A549 (cell line): ENCODE results near the gene GAS5.

Experiments used
- CBX2 ChIP-seq: fragments of 200-600 bp; sonication (generic); IDR thresholded peaks from 2 replicates; pipeline ENCODE4 v1.6.1; 2016; ENCODE audit warnings: low read depth, mild to moderate bottlenecking, borderline replicate concordance
- CEBPB ChIP-seq, 2 experiments: fragments of >200 bp in 1 of 2; sonication (Bioruptor Twin) in 1 of 2; formaldehyde crosslinking in 1 of 2; IDR thresholded peaks; 2 replicates each; pipeline ENCODE4 v1.6.1; 2012 to 2016
- CHD4 ChIP-seq: fragments of 200-600 bp; sonication (generic); IDR thresholded peaks from 2 replicates; pipeline ENCODE4 v1.6.1; 2016; ENCODE audit warnings: antibody characterized with exemption, mild to moderate bottlenecking, borderline replicate concordance
- CTCF ChIP-seq: fragments of >200 bp; sonication (Bioruptor Twin); formaldehyde crosslinking; IDR thresholded peaks from 3 replicates; pipeline ENCODE4 v1.5.1; 2016
- E2F6 ChIP-seq: IDR thresholded peaks from 2 replicates; pipeline ENCODE4 v1.6.1; 2012; ENCODE audit warnings: low read depth, borderline replicate concordance
- EP300 ChIP-seq, 2 experiments: fragments of >200 bp; sonication (Bioruptor Twin); formaldehyde crosslinking; IDR thresholded peaks; 2 replicates in 1 of 2; 3 replicates in 1 of 2; pipeline ENCODE4 v1.6.1; 2016 to 2017
- ESRRA ChIP-seq: fragments of 150-350 bp; IDR thresholded peaks from 2 replicates; pipeline ENCODE4 v1.6.1; 2014; ENCODE audit warnings: mild to moderate bottlenecking, low read length, borderline replicate concordance
- FOSB ChIP-seq: fragments of 250-450 bp; sonication (Bioruptor Pico); IDR thresholded peaks from 2 replicates; pipeline ENCODE4 v1.5.0; 2020; ENCODE audit warnings: mild to moderate bottlenecking, moderate library complexity
- FOSL2 ChIP-seq, 2 experiments: fragments of 450-650 bp in 1 of 2; fragments of >200 bp in 1 of 2; sonication (Bioruptor Twin) in 1 of 2; formaldehyde crosslinking; IDR thresholded peaks; 2 replicates each; pipeline versions ENCODE4 v1.5.0 to v1.6.1; 2016 to 2020; ENCODE audit warnings: mild to moderate bottlenecking in 1 of 2, moderate library complexity in 1 of 2
- JUNB ChIP-seq: fragments of >200 bp; sonication (Bioruptor Twin); formaldehyde crosslinking; IDR thresholded peaks from 2 replicates; pipeline ENCODE4 v1.6.1; 2016
- KDM1A ChIP-seq: fragments of 200-600 bp; sonication (generic); IDR thresholded peaks from 2 replicates; pipeline ENCODE4 v1.6.1; 2016; ENCODE audit warnings: low read depth, mild to moderate bottlenecking
- RAD21 ChIP-seq, 2 experiments: fragments of >200 bp in 1 of 2; sonication (Bioruptor Twin) in 1 of 2; formaldehyde crosslinking in 1 of 2; IDR thresholded peaks in 1 of 2; conservative IDR thresholded peaks in 1 of 2; 2 replicates in 1 of 2; 3 replicates in 1 of 2; pipeline ENCODE4 v1.6.1; 2012 to 2018; ENCODE audit warnings: inconsistent platforms in 1 of 2
- RCOR1 ChIP-seq: fragments of 150-350 bp; IDR thresholded peaks from 2 replicates; pipeline ENCODE4 v1.6.1; 2014; ENCODE audit warnings: antibody characterized with exemption, low read length, low read depth

DNA sequence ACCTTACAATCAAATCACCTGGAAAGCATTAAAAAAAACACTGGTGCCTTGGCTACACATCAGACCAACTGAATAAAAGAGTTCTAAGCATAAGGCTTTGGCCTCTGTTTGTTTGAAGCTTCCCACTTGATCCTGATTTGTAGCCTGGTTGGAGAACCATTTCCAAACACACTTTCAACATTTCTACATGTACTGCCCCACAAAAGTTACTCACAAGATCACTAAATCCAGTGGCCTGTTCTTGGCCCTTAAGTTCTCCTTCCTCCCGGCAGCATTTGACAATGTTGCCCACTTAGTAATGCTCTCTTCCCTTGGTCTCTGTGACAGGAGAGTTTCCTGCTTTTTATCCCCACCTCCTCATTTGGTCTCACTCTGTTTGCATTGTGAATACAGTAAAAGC, 11.8 kb downstream of the GAS5 start:
- no peak for TF ChIP-seq CHD4
- no peak; the same call in 1 of the 2 replicates for TF ChIP-seq FOSB (CRISPR knock-in tag)
- no peak for TF ChIP-seq RAD21 (conservative IDR thresholded peaks at IDR 0.05 in 1 of 2, IDR thresholded peaks at IDR 0.05 in 1 of 2)
- TF ChIP-seq E2F6 = no peak
- no peak for TF ChIP-seq JUNB
- TF ChIP-seq CEBPB (IDR thresholded peaks at IDR 0.05) = no peak
- no peak for TF ChIP-seq CTCF
- no peak for TF ChIP-seq EP300 (IDR thresholded peaks at IDR 0.05)
- no peak for TF ChIP-seq FOSL2 (IDR thresholded peaks at IDR 0.05)
- TF ChIP-seq FOSL2 (CRISPR knock-in tag; IDR thresholded peaks at IDR 0.05) = no peak
- TF ChIP-seq ESRRA = no peak
- no peak for TF ChIP-seq CBX2
- TF ChIP-seq KDM1A = no peak
- no peak for TF ChIP-seq RCOR1
